Peyer's patch (tissue), 4 donors: ENCODE results near the gene LY86.

ENCODE experiments used
- CTCF ChIP-seq, 6 experiments: fragments of 450-650 bp in 4 of 6; fragments of 200-600 bp in 2 of 6; sonication (generic) in 1 of 6; IDR thresholded peaks; one replicate each; pipeline ENCODE4 v1.5.1; 2017 to 2019; ENCODE audit warnings: antibody characterized with exemption in 6 of 6, mild to moderate bottlenecking in 3 of 6, moderate library complexity in 1 of 6
- POLR2A ChIP-seq, 2 donors: fragments of 450-650 bp; IDR thresholded peaks; one replicate each; pipeline ENCODE4 v1.5.1; 2017; ENCODE audit warnings: antibody characterized with exemption in 2 of 2, mild to moderate bottlenecking in 2 of 2, moderate library complexity in 2 of 2

DNA sequence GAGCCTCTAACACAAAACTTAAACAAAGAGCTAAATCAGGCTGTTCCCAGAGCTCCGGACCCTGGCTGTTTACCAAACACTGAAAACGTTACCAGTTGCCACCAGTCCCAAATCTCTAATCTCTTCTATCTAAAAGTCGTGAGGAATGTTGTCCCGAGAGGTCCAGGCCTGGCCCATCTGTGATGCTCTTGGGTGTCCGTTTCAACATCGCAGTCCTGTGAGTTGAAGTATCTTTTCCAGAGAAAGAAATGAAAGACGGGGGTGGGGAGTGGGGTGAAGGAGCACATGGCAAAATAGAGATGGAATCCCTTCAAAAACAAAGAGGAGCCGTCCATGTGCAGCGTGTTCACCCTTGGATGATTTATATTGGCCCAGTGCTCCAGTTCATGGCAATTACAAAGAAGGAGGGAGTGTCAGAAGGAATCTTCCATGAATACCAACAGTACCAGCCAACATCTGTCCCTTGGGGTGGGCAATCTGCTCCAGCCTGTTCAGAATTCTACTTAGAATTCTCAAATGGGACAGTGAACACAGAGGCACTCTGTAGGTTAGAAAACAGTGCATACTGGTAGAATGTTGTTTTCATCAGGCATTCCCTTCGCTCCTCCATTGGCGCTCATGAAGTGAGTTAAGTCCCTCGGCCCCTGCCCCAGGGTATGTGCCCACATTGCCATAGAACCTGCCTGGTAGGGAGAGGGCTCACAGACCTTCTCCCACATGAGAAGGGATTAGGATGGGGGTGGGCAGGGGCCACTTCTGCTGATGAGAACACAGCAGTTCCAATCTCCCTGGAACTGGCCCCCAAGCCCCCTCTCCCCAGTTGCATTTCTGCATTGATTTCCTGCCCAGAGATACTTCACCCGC lies 112.1 kb downstream of the LY86 start:
- TF ChIP-seq CTCF (IDR thresholded peaks at IDR 0.05) (no peak), POLR2A (IDR thresholded peaks at IDR 0.05) (no peak)
